ENCODE measurements around the gene GALNT9. TPM values are rescaled to one million over a fixed set of nuclear protein-coding genes. Genes with fewer than 3 reads are reported as not detected.
A peak's percentile ranks its signal among the peaks of the same experiment; 100 is the strongest.
"Not testable (repeated sequence)": the region's sequence is repeated elsewhere in the genome, so short reads cannot be mapped to it uniquely, and the experiment has no call there.

Gene GALNT9
- total and polyA plus RNA-seq, 8 donors, result 0.15 to 3.1 (median 0.19) TPM; not detected in 5

GRCh38 chr12:132246997-132247717 is 82.2 kb downstream of the GALNT9 start:
- H3K27me3 ChIP-seq, result peaks cover 0 to 20% (median 0%) of the 10 kb centered on the region in 3 donors
- TF ChIP-seq EP300 (IDR thresholded peaks at IDR 0.05), result no peak
- intact Hi-C loops (cut with DNase I; ENCODE audit: low total_unique reads), result no loop called here
- 83 to 93% (median 89%) methylated on average over 24 to 27 of the region's 27 CpGs for WGBS, 5 donors
- H3K27ac ChIP-seq, result no peak overlapping the region
- H3K4me1 ChIP-seq, result no peaks in the 10 kb centered on the region
- no peak for DNase-seq
- H3K36me3 ChIP-seq, result no peaks in the 10 kb centered on the region
- H3K9me3 ChIP-seq, result no peaks in the 10 kb centered on the region
- no peak overlapping the region for H3K4me3 ChIP-seq

GRCh38 chr12:132245521-132246101 is 83.8 kb downstream of the GALNT9 start:
- WGBS, 5 donors, result 73 to 86% (median 81%) methylated on average over 15 to 28 of the region's 28 CpGs
- no peak for DNase-seq
- intact Hi-C loops (cut with DNase I; ENCODE audit: low total_unique reads), result no loop called here
- H3K27ac ChIP-seq, result no peak overlapping the region
- H3K9me3 ChIP-seq, result no peaks in the 10 kb centered on the region
- no peak overlapping the region for H3K4me3 ChIP-seq
- no peaks in the 10 kb centered on the region for H3K4me1 ChIP-seq
- peaks cover 0 to 19% (median 0%) of the 10 kb centered on the region in 3 donors for H3K27me3 ChIP-seq
- H3K36me3 ChIP-seq, result no peaks in the 10 kb centered on the region
- TF ChIP-seq POLR2A (IDR thresholded peaks at IDR 0.05), result no peak
- no peak for TF ChIP-seq EP300 (IDR thresholded peaks at IDR 0.05)

DNA sequence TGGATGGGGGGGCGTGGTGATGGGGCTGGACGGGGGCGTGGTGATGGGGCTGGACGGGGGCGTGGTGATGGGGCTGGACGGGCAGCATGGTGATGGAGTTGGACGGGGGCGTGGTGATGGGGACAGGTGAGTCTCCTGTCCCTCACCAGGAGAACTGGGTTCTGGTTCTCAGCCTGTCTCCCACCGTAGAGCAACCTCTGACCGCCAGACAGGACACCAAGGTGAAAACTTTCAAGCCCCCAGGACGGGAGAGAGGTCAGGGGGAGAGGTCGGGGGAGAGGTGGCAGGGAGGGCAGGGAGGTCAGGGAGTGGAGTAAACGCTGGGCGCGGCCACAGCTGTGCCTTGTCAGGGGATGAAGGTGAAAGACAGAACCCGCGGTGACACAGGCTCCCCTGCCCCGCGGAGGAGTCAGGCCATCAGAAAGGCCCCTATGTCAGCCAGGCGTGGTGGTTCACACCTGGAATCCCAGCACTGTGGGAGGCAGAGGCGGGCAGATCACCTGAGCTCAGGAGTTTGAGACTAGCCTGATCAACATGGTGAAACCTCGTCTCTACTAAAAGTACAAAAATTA is 84.6 kb downstream of the GALNT9 start:
- 61 to 73% (median 70%) methylated on average over 16 to 22 of the region's 22 CpGs for WGBS, 5 donors
- Histone ChIP-seq H3K27ac (no peak overlapping the region), H3K27me3 (peaks cover 0 to 21% (median 0%) of the 10 kb centered on the region in 3 donors), H3K4me1 (peaks cover 0 to 6% (median 0%) of the 10 kb centered on the region in 4 donors), H3K9me3 (no peaks in the 10 kb centered on the region), H3K36me3 (no peaks in the 10 kb centered on the region), H3K4me3 (no peak overlapping the region)
- no peak for DNase-seq
- TF ChIP-seq POLR2AphosphoS5 (IDR thresholded peaks at IDR 0.05) (no peak), EP300 (IDR thresholded peaks at IDR 0.05) (no peak), POLR2A (IDR thresholded peaks at IDR 0.05) (no peak)
- TF ChIP-seq, protein P1, sequence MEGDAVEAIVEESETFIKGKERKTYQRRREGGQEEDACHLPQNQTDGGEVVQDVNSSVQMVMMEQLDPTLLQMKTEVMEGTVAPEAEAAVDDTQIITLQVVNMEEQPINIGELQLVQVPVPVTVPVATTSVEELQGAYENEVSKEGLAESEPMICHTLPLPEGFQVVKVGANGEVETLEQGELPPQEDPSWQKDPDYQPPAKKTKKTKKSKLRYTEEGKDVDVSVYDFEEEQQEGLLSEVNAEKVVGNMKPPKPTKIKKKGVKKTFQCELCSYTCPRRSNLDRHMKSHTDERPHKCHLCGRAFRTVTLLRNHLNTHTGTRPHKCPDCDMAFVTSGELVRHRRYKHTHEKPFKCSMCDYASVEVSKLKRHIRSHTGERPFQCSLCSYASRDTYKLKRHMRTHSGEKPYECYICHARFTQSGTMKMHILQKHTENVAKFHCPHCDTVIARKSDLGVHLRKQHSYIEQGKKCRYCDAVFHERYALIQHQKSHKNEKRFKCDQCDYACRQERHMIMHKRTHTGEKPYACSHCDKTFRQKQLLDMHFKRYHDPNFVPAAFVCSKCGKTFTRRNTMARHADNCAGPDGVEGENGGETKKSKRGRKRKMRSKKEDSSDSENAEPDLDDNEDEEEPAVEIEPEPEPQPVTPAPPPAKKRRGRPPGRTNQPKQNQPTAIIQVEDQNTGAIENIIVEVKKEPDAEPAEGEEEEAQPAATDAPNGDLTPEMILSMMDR (IDR thresholded peaks at IDR 0.05), result no peak
- intact Hi-C loops (cut with DNase I; ENCODE audit: low total_unique reads), result no loop called here

GRCh38 chr12:132243596-132244310 is 85.6 kb downstream of the GALNT9 start:
- Histone ChIP-seq H3K4me3 (no peak overlapping the region), H3K27me3 (peaks cover 0 to 17% (median 0%) of the 10 kb centered on the region in 3 donors), H3K36me3 (no peaks in the 10 kb centered on the region), H3K4me1 (peaks cover 0 to 6% (median 0%) of the 10 kb centered on the region in 4 donors), H3K9me3 (no peaks in the 10 kb centered on the region), H3K27ac (no peak overlapping the region)
- WGBS, 5 donors, result 45 to 78% (median 57%) methylated on average over 21 to 29 of the region's 29 CpGs
- intact Hi-C loops (cut with DNase I; ENCODE audit: low total_unique reads), result no loop called here
- DNase-seq, result no peak
- TF ChIP-seq POLR2AphosphoS5 (IDR thresholded peaks at IDR 0.05), result no peak

GRCh38 chr12:132243171-132243570 is 86.2 kb downstream of the GALNT9 start:
- 48 to 67% (median 60%) methylated on average over 15 of the region's 15 CpGs for WGBS, 5 donors

DNA sequence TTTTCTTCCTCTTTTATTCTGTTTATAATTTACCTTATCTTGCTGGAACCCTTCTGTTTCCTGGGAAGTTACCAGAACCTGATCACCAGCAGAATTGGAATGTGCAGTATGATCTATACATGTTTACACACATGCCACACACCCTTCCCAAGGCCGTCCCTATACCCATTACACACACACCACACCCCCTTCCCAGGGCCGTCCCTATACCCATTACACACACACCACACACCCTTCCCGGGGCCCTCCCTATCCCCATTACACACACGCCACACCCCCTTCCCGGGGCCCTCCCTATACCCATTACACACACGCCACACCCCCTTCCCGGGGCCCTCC is 88.8 kb downstream of the GALNT9 start:
- H3K4me3 ChIP-seq; H3K9me3 ChIP-seq; H3K36me3 ChIP-seq; H3K27ac ChIP-seq; intact Hi-C loops (cut with DNase I; ENCODE audit: low total_unique reads); H3K4me1 ChIP-seq: not testable (repeated sequence)
- WGBS, 5 donors, result 38 to 53% (median 51%) methylated on average over 7 of the region's 7 CpGs
- DNase-seq, result peak in 1 of 2 donors; percentile 36
- H3K27me3 ChIP-seq, result peaks cover 0 to 12% (median 0%) of the 10 kb centered on the region in 3 donors

More at GRCh38 chr12:132243171-132243570, 86.2 kb downstream of the GALNT9 start:
- intact Hi-C loops (cut with DNase I; ENCODE audit: low total_unique reads); H3K9me3 ChIP-seq; H3K4me3 ChIP-seq; DNase-seq; H3K27ac ChIP-seq; H3K36me3 ChIP-seq; H3K4me1 ChIP-seq: not testable (repeated sequence)
- peaks cover 0 to 12% (median 0%) of the 10 kb centered on the region in 3 donors for H3K27me3 ChIP-seq
